Measurements from ENCODE around the gene WDR90. TPM values are rescaled to one million over a fixed set of nuclear protein-coding genes. Genes with fewer than 3 reads are reported as not detected.

WDR90 gene
- polyA plus RNA-seq, 1 donor from 2014 or later, result 32.1 TPM

GRCh38 chr16:608019-608418 lies 41.1 kb upstream of the WDR90 start:
- H3K36me3 ChIP-seq (ENCODE audit: insufficient read depth, low read length), result no peaks in the 10 kb centered on the region
- no peak overlapping the region for H3K4me2 ChIP-seq (ENCODE audit: low read length)
- no peak overlapping the region for H3K27ac ChIP-seq (ENCODE audit: low read length)
- no peaks in the 10 kb centered on the region for H3K27me3 ChIP-seq (ENCODE audit: insufficient read depth, low read depth, low read length)
- no peaks in the 10 kb centered on the region for H4K20me1 ChIP-seq (ENCODE audit: insufficient read depth)
- TF ChIP-seq MXI1 (conservative IDR thresholded peaks at IDR 0.05; ENCODE audit: poor library complexity, severe bottlenecking) (no peak), RAD21 (conservative IDR thresholded peaks at IDR 0.05) (no peak), EZH2 (IDR thresholded peaks at IDR 0.05; ENCODE audit: borderline replicate concordance, insufficient read depth, low read length, poor library complexity, severe bottlenecking) (no peak), POLR2AphosphoS5 (IDR thresholded peaks at IDR 0.05) (no peak), CTCF (IDR thresholded peaks at IDR 0.05; ENCODE audit: poor library complexity, severe bottlenecking) (no peak), TAF1 (IDR thresholded peaks at IDR 0.05; ENCODE audit: low read depth) (no peak), EP300 (conservative IDR thresholded peaks at IDR 0.05; ENCODE audit: poor library complexity, severe bottlenecking) (no peak), SMC3 (conservative IDR thresholded peaks at IDR 0.05; ENCODE audit: poor library complexity) (no peak), REST (IDR thresholded peaks at IDR 0.05; ENCODE audit: borderline replicate concordance) (no peak)
- no peaks in the 10 kb centered on the region for H3F3A ChIP-seq (ENCODE audit: insufficient read depth, low read length, poor library complexity, severe bottlenecking)
- no peak overlapping the region for H2AFZ ChIP-seq (ENCODE audit: low read depth, low read length)
- no peaks in the 10 kb centered on the region for H3K9me2 ChIP-seq (ENCODE audit: insufficient read depth, low read length)
- H3K79me2 ChIP-seq (replicated peaks; ENCODE audit: insufficient read depth, low read length), result no peaks in the 10 kb centered on the region
- no peaks in the 10 kb centered on the region for H3K9me3 ChIP-seq (ENCODE audit: low read length)
- no peak overlapping the region for H3K9ac ChIP-seq (ENCODE audit: low read length)
- H3K4me3 ChIP-seq (ENCODE audit: low read length), result no peak overlapping the region

- H3K36me3 ChIP-seq (ENCODE audit: insufficient read depth, low read length), result no peaks in the 10 kb centered on the region
- TF ChIP-seq EP300 (conservative IDR thresholded peaks at IDR 0.05; ENCODE audit: poor library complexity, severe bottlenecking) (no peak), TAF1 (IDR thresholded peaks at IDR 0.05; ENCODE audit: low read depth) (no peak), POLR2AphosphoS5 (IDR thresholded peaks at IDR 0.05) (no peak), CTCF (IDR thresholded peaks at IDR 0.05; ENCODE audit: poor library complexity, severe bottlenecking) (no peak), REST (IDR thresholded peaks at IDR 0.05; ENCODE audit: borderline replicate concordance) (no peak), EZH2 (IDR thresholded peaks at IDR 0.05; ENCODE audit: borderline replicate concordance, insufficient read depth, low read length, poor library complexity, severe bottlenecking) (no peak), RAD21 (conservative IDR thresholded peaks at IDR 0.05) (no peak), MXI1 (conservative IDR thresholded peaks at IDR 0.05; ENCODE audit: poor library complexity, severe bottlenecking) (no peak), SMC3 (conservative IDR thresholded peaks at IDR 0.05; ENCODE audit: poor library complexity) (no peak)
- H3K9me3 ChIP-seq (ENCODE audit: low read length), result no peaks in the 10 kb centered on the region
- no peak overlapping the region for H3K4me3 ChIP-seq (ENCODE audit: low read length)
- no peak overlapping the region for H3K27ac ChIP-seq (ENCODE audit: low read length)
- H3K4me2 ChIP-seq (ENCODE audit: low read length), result no peak overlapping the region
- no peaks in the 10 kb centered on the region for H3K79me2 ChIP-seq (replicated peaks; ENCODE audit: insufficient read depth, low read length)
- H3F3A ChIP-seq (ENCODE audit: insufficient read depth, low read length, poor library complexity, severe bottlenecking), result no peaks in the 10 kb centered on the region
- H3K9me2 ChIP-seq (ENCODE audit: insufficient read depth, low read length), result no peaks in the 10 kb centered on the region
- H2AFZ ChIP-seq (ENCODE audit: low read depth, low read length), result no peak overlapping the region
- H4K20me1 ChIP-seq (ENCODE audit: insufficient read depth), result no peaks in the 10 kb centered on the region
- H3K27me3 ChIP-seq (ENCODE audit: insufficient read depth, low read depth, low read length), result no peaks in the 10 kb centered on the region
- no peak overlapping the region for H3K9ac ChIP-seq (ENCODE audit: low read length)
These were observed 39.8 kb upstream of the WDR90 start for GRCh38 chr16:609316-609715.

Measured in neural cell (in vitro differentiated cells).